ENCODE measurements around the gene MSI2.

- TF ChIP-seq, protein P1, sequence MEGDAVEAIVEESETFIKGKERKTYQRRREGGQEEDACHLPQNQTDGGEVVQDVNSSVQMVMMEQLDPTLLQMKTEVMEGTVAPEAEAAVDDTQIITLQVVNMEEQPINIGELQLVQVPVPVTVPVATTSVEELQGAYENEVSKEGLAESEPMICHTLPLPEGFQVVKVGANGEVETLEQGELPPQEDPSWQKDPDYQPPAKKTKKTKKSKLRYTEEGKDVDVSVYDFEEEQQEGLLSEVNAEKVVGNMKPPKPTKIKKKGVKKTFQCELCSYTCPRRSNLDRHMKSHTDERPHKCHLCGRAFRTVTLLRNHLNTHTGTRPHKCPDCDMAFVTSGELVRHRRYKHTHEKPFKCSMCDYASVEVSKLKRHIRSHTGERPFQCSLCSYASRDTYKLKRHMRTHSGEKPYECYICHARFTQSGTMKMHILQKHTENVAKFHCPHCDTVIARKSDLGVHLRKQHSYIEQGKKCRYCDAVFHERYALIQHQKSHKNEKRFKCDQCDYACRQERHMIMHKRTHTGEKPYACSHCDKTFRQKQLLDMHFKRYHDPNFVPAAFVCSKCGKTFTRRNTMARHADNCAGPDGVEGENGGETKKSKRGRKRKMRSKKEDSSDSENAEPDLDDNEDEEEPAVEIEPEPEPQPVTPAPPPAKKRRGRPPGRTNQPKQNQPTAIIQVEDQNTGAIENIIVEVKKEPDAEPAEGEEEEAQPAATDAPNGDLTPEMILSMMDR (IDR thresholded peaks at IDR 0.05 in 2 of 3, conservative IDR thresholded peaks at IDR 0.05 in 1 of 3; ENCODE audit: insufficient read depth in 2 of 3, low read depth in 1 of 3, low read length in 3 of 3), result no peak
- TF ChIP-seq, protein P2, sequence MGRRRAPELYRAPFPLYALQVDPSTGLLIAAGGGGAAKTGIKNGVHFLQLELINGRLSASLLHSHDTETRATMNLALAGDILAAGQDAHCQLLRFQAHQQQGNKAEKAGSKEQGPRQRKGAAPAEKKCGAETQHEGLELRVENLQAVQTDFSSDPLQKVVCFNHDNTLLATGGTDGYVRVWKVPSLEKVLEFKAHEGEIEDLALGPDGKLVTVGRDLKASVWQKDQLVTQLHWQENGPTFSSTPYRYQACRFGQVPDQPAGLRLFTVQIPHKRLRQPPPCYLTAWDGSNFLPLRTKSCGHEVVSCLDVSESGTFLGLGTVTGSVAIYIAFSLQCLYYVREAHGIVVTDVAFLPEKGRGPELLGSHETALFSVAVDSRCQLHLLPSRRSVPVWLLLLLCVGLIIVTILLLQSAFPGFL (CRISPR knock-in tag; IDR thresholded peaks at IDR 0.05), result no peak
- TF ChIP-seq POLR2A (conservative IDR thresholded peaks at IDR 0.05) (no peak), TCF3 (CRISPR knock-in tag; IDR thresholded peaks at IDR 0.05) (no peak), MYC (IDR thresholded peaks at IDR 0.05; ENCODE audit: low read depth, low read length) (no peak), MYC (CRISPR knock-in tag; IDR thresholded peaks at IDR 0.05; ENCODE audit: borderline replicate concordance, low read depth) (no peak), ZNF175 (CRISPR knock-in tag; IDR thresholded peaks at IDR 0.05; ENCODE audit: low read depth) (no peak), FOXJ3 (CRISPR knock-in tag; IDR thresholded peaks at IDR 0.05) (no peak), ZNF174 (CRISPR knock-in tag; IDR thresholded peaks at IDR 0.05) (no peak), EZH2 (IDR thresholded peaks at IDR 0.05; ENCODE audit: borderline replicate concordance, low read depth, low read length) (no peak), RAD21 (CRISPR knock-in tag; conservative IDR thresholded peaks at IDR 0.05 in 1 of 2, IDR thresholded peaks at IDR 0.05 in 1 of 2) (no peak), TAL1 (IDR thresholded peaks at IDR 0.05) (no peak), ATF3 (IDR thresholded peaks at IDR 0.05) (no peak), ATF3 (CRISPR knock-in tag; conservative IDR thresholded peaks at IDR 0.05) (no peak), HDAC8 (tag; IDR thresholded peaks at IDR 0.05) (no peak)
Observed at GRCh38 chr17:57355090-57355859, 99.0 kb downstream of the MSI2 start.

All from K562 (cell line).